NCI-H1105 treated with DMSO at 0.1 percent for 48 hours (cell line): ENCODE measurements around the gene ARID5A.
"Not testable (repeated sequence)": the region's sequence is repeated elsewhere in the genome, so short reads cannot be mapped to it uniquely, and the experiment has no call there.

Experiments
- DNase-seq: peaks from one replicate; lab custom pipeline; 2025; lab: John Stamatoyannopoulos, UW

The ARID5A gene

GRCh38 chr2:96556441-96557330, 20.1 kb downstream of the ARID5A start:
- DNase-seq, result no peak

DNA sequence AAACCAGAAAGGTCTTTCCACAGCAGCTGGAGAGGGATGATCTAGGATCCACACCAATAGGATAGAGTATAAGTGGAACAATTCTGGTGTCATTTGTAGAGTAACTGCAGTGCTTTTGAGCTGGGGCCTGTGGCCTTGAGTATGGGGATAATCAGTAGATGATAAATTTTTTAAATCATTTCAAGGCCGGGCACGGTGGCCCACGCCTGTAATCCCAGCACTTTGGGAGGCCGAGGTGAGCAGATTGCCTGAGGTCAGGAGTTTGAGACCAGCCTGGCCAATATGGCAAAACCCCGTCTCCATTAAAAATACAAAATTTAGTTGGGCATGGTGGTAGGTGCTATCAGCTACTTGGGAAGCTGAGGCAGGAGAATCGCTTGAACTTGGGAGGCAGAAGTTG, 20.9 kb downstream of the ARID5A start:
- DNase-seq, result not testable (repeated sequence)

GRCh38 chr2:96558061-96558460, 21.5 kb downstream of the ARID5A start:
- DNase-seq, result no peak

GRCh38 chr2:96558485-96558884, 21.9 kb downstream of the ARID5A start:
- DNase-seq, result no peak

DNA sequence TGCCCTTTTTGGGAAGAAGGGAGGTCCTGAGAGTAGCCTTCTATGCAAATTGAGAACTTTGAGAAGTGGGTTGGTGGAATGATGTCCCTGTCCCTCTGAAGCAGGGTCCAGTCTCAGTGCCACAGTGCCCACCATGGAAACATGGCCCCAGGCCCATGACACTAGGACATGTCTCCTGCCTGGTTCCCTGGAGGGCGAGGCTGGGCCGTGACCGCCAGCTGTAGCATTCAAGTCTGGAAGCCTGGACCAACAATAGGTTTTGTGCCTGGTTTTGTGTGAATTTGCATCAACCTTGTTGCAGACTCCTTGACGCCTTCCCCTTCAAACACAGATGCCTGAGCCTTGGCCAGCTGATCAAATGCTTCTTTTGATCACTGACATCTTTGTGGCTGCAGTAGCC, 27.5 kb downstream of the ARID5A start:
- no peak for DNase-seq

DNA sequence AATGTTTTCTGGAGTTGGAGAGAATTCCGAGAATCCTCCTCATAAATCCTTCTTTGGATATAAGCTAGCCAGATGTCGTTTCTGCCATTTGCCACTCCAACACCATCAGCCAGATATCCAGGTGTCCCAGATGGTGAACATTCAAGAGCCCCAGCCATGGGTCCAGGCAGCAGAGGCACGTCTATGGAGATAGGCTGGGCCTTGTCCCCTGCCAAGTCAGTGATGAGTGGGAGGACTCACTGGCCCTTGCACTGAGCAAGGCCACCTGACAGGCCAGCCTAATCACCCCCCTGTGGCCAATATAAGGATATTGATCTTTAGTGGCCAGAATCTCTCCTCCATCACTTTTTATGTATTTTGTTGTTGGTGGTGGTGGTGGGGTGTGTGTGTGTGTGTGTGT, 28.0 kb downstream of the ARID5A start:
- no peak for DNase-seq

DNA sequence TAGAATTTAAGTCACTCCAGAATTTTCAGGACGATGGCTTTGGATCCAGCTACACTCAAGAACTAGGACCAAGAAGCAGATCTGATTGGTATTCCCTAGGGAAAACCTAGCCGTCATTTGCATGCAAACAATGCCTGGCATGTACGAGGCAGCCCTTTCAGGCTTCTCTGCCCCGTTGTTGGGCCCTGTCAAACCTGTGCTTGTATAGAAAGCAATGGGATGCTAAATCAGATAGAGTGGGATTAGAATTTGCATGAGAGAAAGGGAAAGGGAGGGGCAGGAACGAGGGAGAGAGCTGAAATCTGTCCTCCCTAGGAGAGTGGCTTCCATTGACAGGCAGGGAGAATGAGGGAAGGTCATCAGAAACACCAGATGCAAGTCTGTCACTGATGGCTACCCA, 28.6 kb downstream of the ARID5A start:
- no peak for DNase-seq

- DNase-seq, result no peak
Measured at GRCh38 chr2:96568094-96568493, 31.5 kb downstream of the ARID5A start.

DNA sequence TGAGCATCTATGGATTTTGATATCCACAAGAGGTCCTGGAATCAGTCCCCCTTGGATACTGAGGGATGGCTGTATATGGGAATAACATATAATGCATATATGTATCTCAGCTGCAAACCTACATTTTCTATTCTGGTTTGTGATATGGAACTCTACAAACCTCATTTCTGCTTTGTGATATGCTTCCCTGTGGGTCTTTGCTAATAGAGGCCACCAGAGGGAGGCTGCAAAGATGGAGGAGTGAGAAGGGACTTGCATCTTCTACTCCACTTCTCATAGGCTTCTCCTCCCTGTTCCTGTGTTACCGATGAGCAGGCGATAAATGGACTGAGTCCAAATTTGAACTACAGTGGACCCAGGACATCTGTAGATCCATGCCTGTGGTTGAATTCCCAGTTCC, 37.8 kb downstream of the ARID5A start:
- DNase-seq, result no peak

DNA sequence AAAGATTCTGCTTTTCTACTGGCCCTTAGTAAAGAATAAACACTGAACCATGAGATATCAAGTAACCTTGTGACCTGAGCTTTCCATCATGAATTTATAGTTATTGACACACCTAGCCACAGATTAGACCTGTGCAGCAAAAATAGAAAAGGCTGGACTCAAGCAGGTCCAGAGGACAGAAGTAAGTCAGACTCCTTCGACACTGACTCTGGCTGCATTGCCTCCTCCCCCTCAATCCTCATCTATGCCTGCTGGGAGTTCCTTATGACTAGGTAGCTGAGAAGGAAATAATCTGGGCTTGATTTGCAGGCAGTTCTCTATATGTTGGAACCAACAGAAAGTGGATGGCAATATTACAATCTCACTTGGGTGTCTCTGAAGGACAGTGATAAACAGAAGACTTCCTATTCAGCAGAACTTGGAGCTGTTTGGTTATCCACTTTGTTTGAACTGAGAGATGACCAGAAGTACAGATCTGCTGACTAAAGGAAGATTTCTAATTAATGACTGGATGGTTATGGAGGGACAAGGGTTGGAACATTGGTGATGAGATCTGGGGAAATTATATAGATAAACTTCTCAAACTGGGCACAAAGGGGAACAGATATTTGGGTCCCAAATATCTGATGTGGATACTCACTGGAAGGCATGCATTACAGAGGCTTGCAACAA, 39.4 kb downstream of the ARID5A start:
- no peak for DNase-seq

GRCh38 chr2:96577501-96577900, 40.9 kb downstream of the ARID5A start:
- no peak for DNase-seq

GRCh38 chr2:96578731-96579130, 42.2 kb downstream of the ARID5A start:
- DNase-seq, result no peak

- DNase-seq, result no peak
Measured at GRCh38 chr2:96579422-96579821, 42.9 kb downstream of the ARID5A start.

DNA sequence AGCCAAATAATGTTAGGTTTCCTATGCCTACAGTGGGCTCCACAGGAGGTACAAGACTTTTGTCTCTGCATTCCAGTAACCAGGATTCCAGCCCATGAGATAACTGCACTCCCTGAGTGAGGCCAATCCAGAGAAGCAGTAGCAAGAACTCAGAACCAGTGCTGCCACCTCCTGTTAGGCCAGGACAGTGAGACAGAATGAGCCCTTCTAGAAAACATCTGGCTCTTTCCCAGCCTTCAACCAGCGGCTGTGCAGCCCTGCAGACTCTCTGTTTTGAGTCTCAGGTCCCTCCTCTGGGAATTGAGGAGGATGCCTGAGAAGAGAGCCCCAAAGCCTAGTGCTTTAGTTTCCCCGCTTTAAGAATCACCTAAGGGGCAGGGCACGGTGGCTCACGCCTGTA, 44.2 kb downstream of the ARID5A start:
- peak; percentile 4 for DNase-seq

GRCh38 chr2:96584017-96584416, 47.5 kb downstream of the ARID5A start:
- no peak for DNase-seq

- no peak for DNase-seq
Measured at GRCh38 chr2:96587843-96588242, 51.3 kb downstream of the ARID5A start.

DNA sequence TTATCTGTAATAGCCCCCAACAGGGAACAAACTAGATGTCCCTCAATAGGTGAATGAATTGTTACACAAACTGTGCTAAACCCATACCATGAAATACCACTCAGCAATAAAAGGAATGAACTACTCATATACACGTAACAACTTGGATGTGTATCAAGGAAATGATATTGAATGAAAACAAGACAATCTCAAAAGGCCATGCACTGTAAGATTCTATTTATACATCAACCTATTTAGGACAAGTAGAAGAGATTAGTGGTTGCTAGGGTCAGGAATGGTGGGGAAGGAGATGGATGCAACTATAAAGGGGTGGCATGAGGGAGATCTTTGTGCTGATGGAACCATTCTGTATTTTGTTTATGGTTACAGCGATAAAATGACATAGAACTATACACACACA, 54.5 kb downstream of the ARID5A start:
- no peak for DNase-seq

DNA sequence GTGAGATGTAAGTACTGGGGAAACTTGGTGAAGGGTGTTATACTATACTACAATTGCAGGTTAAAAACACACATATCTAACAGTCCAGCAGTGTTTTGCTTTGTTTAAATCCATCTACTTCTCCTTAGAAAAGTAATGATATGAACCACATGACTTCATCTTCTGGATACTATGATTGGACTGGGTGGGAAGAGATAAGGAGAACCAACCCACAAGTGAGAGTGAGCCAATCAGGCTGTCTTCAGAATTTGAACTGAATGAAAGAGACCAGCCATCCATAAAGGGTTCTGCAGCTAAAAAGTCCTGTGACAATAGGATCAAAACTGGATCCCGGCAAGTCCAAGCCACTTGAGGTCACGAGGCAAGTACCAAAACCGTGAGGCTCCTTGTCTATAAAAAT, 54.9 kb downstream of the ARID5A start:
- no peak for DNase-seq

GRCh38 chr2:96594282-96594681, 57.7 kb downstream of the ARID5A start:
- no peak for DNase-seq

DNA sequence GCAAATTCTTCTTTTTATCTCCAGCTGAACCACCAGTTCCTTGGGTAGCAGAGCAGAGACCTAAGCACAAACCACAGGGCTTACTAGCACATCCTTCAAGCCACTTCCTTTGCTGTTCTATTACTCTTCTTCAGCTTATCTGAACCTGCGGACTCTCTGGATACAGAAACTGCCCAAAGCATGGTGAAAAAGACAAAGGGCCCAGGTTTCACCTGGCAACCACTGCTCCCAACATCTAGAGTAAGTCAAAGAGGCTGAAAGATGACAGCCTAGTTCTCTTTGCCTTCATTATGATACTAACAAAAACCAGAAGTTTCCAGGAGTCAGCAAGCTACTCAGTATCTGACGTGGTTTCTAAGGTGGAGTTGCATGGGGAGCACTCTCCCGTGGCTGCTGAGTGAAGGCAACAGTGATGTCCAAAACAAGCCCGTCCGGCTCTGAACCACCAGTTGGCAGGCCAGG, 58.2 kb downstream of the ARID5A start:
- no peak for DNase-seq

GRCh38 chr2:96596596-96596995, 60.0 kb downstream of the ARID5A start:
- DNase-seq, result no peak

DNA sequence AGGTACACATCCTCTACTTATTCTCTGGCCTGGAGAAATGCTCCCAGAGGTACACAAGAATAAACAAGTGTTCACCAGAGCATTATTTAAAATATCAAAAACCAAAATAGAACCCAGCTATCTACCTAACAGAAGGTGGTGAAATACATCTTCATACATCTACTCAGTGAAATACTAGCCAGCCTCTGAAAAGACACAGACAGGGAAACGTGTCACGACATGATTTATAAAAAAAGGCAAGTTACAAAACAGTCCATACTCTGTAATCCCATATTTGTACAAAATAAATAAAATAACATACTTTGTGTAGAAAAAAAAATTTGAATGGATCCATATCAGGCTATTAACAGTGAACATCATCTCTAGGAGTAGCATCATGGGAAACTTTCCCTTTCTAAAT, 63.4 kb downstream of the ARID5A start:
- DNase-seq, result no peak
